Right kidney (tissue), 9 donors: Measurements from ENCODE around the gene BOLL.
A peak's percentile ranks its signal among the peaks of the same experiment; 100 is the strongest.
"Not testable (repeated sequence)": the region's sequence is repeated elsewhere in the genome, so short reads cannot be mapped to it uniquely, and the experiment has no call there.

Experiments
- DNase-seq: peaks from one replicate; pipeline ENCODE4 v3.0.0-alpha.2; 2016
- long read RNA-seq, 8 donors: transcript quantifications; one replicate each; lab custom pipeline, GENCODE V29; 2026

BOLL gene
- long read RNA-seq, donor 1: 0 reads
- long read RNA-seq, donor 2: 0 reads
- long read RNA-seq, donor 3: 0 reads
- long read RNA-seq, donor 4: 0 reads
- long read RNA-seq, donor 5: 0 reads
- long read RNA-seq, donor 6: 0 reads
- long read RNA-seq, donor 7: 0 reads
- long read RNA-seq, donor 8: 0 reads

- DNase-seq: no peak
Measured at GRCh38 chr2:197784956-197785941, at the start of gene BOLL. TSS of gene BOLL (minus strand) at chr2:197785319. CDS start at chr2:197781850, 3,469 bp downstream.

- DNase-seq: not testable (repeated sequence)
Measured at GRCh38 chr2:197834771-197835170, 49.7 kb upstream of the BOLL start.

- no peak for DNase-seq
Measured at GRCh38 chr2:197828464-197829135, 43.5 kb upstream of the BOLL start.

GRCh38 chr2:197827618-197828017 lies 42.5 kb upstream of the BOLL start:
- DNase-seq: no peak

GRCh38 chr2:197822333-197822732 lies 37.2 kb upstream of the BOLL start:
- DNase-seq: no peak

- no peak for DNase-seq
Measured at GRCh38 chr2:197821550-197822289, 36.6 kb upstream of the BOLL start.

- no peak for DNase-seq
Measured at GRCh38 chr2:197814526-197814925, 29.4 kb upstream of the BOLL start.

GRCh38 chr2:197813093-197813787 lies 28.1 kb upstream of the BOLL start:
- DNase-seq: no peak

- DNase-seq: no peak
Measured at GRCh38 chr2:197810491-197810890, 25.4 kb upstream of the BOLL start.

GRCh38 chr2:197810016-197810415 lies 24.9 kb upstream of the BOLL start:
- no peak for DNase-seq

GRCh38 chr2:197809064-197809463 lies 23.9 kb upstream of the BOLL start:
- DNase-seq: no peak

GRCh38 chr2:197805715-197806633 lies 20.9 kb upstream of the BOLL start:
- no peak for DNase-seq

- peak; percentile 81 for DNase-seq
Measured at GRCh38 chr2:197804758-197805714, 19.9 kb upstream of the BOLL start.

- DNase-seq: no peak
Measured at GRCh38 chr2:197804049-197804757, 19.1 kb upstream of the BOLL start, which contains the start of gene PLCL1. TSS of gene PLCL1 (plus strand) at chr2:197804593.

- no peak for DNase-seq
Measured at GRCh38 chr2:197803033-197803444, 17.9 kb upstream of the BOLL start.

- no peak for DNase-seq
Measured at GRCh38 chr2:197801033-197801432, 15.9 kb upstream of the BOLL start.

GRCh38 chr2:197800091-197800490 lies 15.0 kb upstream of the BOLL start:
- no peak for DNase-seq

- DNase-seq: no peak
Measured at GRCh38 chr2:197799068-197799467, 13.9 kb upstream of the BOLL start.

- no peak for DNase-seq
Measured at GRCh38 chr2:197798187-197798586, 13.1 kb upstream of the BOLL start.
